Ammon's horn (tissue), 1 donor: ENCODE results near the gene MYO18A.

Experiments used
- DNase-seq: peaks from one replicate; pipeline ENCODE4 v3.0.0-alpha.2; 2016; ENCODE audit warnings: low spot score

Gene MYO18A

DNA sequence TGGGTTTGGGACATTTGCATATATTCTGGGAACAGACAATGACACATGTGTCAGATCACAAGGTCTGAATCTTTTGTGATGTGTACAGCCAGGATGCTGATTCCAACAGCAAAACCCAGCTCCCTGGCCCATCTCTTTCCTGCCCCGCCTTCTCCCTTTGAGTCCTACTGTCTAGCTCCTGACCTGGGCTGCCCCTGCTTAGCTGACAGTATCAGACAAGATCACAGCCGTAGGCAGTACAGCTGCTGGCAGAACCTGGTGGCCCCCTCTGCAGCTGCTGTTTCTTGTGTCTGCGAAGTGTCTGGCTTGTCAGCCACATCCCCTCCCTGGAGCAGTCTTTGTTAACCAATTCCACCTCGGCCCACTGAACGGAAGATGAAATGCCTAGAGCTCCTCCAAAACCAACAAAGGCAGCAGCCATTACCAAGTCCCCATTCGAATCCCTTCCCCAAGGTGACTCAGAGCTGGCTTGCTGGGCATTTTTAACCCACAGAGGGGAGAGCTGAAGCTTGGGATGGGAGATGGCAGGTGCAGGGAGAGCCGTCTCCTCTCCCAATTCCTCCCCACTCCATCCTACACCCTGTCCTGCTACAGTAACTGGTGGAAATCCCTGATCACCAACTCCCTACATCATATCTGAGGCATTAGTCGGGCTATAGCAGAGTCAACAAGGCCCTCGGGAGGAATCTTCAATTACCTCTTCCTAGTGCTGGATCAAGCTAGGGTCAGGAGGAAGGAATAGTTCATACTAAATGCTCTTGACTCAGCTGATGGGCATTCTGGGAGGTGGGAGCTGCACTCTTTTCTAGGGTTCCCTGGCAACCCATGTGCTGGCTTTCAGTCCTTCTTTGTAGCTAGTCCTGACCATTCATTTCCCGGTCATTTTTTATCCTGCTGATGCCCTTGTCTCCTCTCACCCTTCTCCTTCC lies 131.5 kb downstream of the MYO18A start:
- no peak for DNase-seq

DNA sequence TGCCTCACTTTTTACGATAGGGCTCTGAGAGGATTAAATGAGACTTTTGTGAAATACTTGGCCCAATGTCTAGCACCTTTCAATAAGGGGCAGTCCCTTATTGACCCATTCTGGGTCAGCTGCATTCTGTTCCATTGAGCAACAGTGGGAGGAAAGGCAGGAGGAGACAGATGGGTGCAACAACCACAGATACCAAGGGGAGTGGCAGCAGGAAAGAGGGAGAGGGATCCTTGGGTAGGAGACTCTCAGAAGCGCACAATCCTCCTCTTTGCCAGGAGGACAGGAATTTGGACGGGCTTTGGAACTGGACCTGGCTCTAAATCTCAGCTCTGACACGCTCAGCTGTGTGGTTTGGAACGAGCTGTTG lies 133.7 kb downstream of the MYO18A start:
- DNase-seq = no peak

GRCh38 chr17:29045734-29046472 lies 134.3 kb downstream of the MYO18A start:
- DNase-seq = no peak

DNA sequence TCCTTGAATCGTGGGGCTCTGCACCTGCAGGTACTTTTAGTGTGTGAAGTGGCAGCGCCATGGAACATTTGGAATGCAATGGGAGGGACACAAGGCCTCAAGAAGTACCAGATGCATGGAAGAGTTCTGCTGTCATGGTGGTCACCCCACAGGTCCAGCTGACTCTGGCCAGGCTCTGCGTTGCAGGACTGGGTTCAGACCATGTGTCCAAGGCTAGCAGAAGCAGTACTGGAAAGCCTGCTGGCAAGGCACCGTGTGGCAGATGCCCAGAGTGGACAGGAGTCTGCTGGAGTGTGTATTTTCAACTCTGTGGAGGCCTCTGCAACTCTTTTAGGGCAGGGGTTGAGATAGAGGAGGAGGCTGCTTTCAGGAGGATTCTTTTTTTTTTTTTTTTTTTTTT lies 135.2 kb downstream of the MYO18A start:
- no peak for DNase-seq

GRCh38 chr17:29043539-29044145 lies 136.6 kb downstream of the MYO18A start:
- DNase-seq = no peak

DNA sequence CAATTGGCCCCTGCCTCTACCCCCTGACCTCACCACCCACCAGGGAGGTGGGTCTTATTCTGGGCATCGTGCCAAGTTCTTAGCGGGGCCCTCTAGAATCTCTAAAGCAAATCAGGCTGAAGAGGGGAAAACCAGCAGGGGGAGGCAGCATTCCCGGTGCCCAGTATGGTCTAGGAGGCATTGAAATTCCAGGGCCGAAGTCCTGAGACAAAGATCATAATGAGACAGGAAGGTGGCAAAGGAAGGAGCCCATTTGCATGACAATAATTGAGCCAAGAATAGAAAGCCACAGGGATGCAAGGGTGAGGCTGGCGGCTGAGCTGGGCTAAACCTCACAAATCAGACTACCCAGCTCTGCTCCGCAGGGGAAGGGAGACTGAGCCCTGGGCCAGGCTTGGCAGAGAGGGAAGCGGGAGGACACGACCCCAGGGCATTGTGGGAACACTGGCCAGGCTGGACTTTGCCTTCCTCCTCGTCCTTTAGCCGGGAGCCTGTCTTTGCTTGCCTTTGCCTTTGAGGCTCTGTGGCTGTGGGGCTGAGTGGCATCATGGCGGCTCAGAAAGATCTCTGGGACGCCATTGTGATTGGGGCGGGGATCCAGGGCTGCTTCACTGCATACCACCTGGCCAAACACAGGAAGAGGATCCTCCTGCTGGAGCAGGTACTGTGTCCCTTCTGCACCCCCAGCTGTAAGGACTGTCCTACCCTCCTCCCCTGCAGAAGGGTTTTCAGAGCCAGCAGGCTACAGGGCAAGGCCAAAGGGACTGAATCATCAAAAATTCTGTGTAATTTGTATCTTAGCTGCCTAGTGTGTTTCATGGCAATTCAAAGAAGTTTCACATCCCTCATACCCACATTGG lies 137.3 kb downstream of the MYO18A start, which contains the start of gene PIPOX:
TSS of gene PIPOX (plus strand) at position 463 of the 860 bp plus-strand sequence. CDS start at position 548, 85 bp downstream.
- peak; percentile 75 for DNase-seq

GRCh38 chr17:29042026-29042678 lies 138.0 kb downstream of the MYO18A start:
- DNase-seq = no peak

DNA sequence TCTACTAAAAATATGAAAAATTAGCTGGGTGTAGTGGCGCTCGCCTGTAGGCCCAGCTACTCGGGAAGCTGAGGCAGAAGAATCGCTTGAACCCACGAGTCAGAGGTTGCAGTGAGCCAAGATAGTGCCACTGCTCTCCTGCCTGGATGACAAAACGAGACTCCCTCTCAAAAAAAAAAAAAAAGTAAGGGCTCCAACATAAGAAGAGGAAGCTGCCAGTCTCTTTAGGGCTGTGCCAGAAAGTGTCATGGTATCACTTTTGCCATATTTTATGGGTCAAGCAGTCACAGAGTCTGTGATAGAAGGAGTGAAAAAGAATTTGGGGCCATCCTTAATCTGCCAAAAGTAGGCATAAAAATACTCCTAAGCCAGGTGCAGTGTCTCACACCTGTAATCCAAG lies 138.6 kb downstream of the MYO18A start:
- DNase-seq = no peak

DNA sequence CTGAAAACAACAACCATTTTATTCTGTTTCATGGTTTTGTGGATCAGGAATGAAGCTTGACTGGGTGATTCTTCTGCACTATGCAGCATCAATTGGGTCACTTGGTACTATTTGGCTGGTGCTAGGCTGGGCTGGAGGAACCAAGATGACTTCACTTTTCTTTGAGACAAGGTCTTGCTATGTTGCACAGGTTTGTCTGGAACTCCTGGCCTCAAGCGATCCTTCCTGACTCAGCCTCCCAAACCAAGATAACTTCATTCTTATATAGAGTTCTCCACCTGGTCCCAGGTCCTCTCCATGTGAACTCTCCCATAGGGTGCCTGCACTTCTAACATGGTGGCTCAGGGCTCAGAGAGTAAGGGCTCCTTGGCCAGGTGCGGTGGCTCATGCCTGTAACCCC lies 139.1 kb downstream of the MYO18A start:
- DNase-seq = no peak

- DNase-seq = peak; percentile 68
These were observed 140.2 kb downstream of the MYO18A start for GRCh38 chr17:29039764-29040598.

- DNase-seq = peak; percentile 35
These were observed 142.0 kb downstream of the MYO18A start for GRCh38 chr17:29038085-29038795.

- DNase-seq = no peak
These were observed 142.5 kb downstream of the MYO18A start for GRCh38 chr17:29037739-29038084.

DNA sequence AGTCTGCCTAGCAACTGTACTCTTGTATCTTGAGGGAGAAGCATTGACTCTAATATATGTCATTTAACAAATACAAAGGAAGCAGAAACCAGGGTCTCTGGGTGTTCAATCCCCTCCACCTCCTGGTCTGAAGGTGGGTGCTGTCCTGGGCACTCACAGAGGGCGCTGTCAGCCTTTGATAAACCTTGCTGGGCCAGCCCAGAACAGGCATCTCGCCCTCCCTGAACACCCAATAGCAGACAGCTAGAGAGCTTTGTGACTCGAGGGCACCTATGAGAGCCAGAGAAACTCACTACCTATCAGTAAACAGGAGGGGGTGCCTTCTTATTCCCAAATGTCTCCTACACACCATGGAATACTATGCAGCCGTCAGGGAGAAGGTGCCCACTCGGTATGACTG lies 143.6 kb downstream of the MYO18A start:
- no peak for DNase-seq

DNA sequence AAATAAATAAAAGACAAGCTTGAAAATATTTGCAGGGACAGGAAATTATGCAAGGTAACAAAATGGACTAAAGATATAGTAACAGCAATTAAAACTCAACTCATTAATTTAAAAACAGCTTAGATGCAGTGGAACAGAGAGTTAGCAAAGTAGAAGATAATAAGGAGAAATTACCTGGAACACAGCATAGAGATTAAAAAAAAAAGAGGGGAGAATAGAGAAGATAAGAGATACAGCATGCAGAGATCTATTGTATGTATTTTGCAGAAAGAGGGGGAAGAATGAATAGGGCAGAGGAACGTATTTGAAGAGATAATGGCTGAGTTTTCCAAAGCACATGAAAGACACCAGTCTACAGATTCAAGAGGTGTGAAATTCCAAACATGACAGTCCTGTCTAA lies 145.7 kb downstream of the MYO18A start:
- no peak for DNase-seq

- no peak for DNase-seq
These were observed 147.4 kb downstream of the MYO18A start for GRCh38 chr17:29032857-29033197.

- no peak for DNase-seq
These were observed 148.0 kb downstream of the MYO18A start for GRCh38 chr17:29032013-29032856.

DNA sequence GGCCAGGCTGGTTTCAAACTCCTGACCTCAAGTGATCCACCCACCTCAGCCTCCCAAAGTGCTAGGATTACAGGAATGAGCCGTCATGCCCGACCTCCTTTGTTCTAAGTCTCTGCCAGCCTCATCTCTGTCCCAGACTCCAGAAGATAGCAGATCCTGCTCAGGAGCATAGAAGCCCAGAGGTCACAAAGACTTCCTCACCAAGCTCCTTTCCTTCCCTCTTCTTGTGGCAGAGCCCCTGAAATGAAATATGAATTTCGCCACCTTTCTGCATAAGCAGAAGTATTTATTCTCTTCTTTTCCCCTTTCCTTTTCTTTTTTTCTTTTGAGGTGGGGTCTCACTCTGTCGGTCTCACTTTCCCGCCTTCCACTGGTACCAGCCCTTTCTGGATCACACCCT lies 148.7 kb downstream of the MYO18A start:
- DNase-seq = no peak

GRCh38 chr17:29024316-29024952 lies 155.8 kb downstream of the MYO18A start:
- no peak for DNase-seq
